SJCRH30 (cell line): ENCODE results near the gene SLK. TPM values are rescaled to one million over a fixed set of nuclear protein-coding genes. Genes with fewer than 3 reads are reported as not detected.

Source experiments
- DNase-seq, 2 experiments: peaks; one replicate each; pipeline ENCODE4 v3.0.0-alpha.2; 2015 to 2020
- H3K27ac ChIP-seq: fragments of 250-450 bp; sonication (Bioruptor Pico); 2 replicates; pipeline ENCODE4 v1.5.1; 2020; ENCODE audit warnings: mild to moderate bottlenecking, moderate library complexity
- H3K27me3 ChIP-seq: fragments of 250-450 bp; sonication (Bioruptor Pico); 2 replicates; pipeline ENCODE4 v1.5.1; 2020; ENCODE audit warnings: mild to moderate bottlenecking, moderate library complexity
- H3K36me3 ChIP-seq: fragments of 250-450 bp; sonication (Bioruptor Pico); 2 replicates; pipeline ENCODE4 v1.5.1; 2020; ENCODE audit warnings: mild to moderate bottlenecking, moderate library complexity
- H3K4me1 ChIP-seq: fragments of 250-450 bp; sonication (Bioruptor Pico); 2 replicates; pipeline ENCODE4 v1.5.1; 2020; ENCODE audit warnings: mild to moderate bottlenecking, moderate library complexity
- H3K4me3 ChIP-seq: fragments of 250-450 bp; sonication (Bioruptor Pico); 2 replicates; pipeline ENCODE4 v1.5.1; 2020; ENCODE audit warnings: mild to moderate bottlenecking, moderate library complexity
- H3K9me3 ChIP-seq: fragments of 250-450 bp; sonication (Bioruptor Pico); replicated peaks from 2 replicates; pipeline ENCODE4 v1.5.1; 2020; ENCODE audit warnings: mild to moderate bottlenecking, moderate library complexity
- total RNA-seq: library from RNA; depleted of rRNA; stranded (reverse); fragments of >200 nt; shearing (Covaris generic); gene quantifications from 2 replicates; pipeline ENCODE4 v1.2.3, GENCODE V29; 2014

Gene SLK
- total RNA-seq, 1 experiment from 2014 or later, result 37.3 TPM

DNA sequence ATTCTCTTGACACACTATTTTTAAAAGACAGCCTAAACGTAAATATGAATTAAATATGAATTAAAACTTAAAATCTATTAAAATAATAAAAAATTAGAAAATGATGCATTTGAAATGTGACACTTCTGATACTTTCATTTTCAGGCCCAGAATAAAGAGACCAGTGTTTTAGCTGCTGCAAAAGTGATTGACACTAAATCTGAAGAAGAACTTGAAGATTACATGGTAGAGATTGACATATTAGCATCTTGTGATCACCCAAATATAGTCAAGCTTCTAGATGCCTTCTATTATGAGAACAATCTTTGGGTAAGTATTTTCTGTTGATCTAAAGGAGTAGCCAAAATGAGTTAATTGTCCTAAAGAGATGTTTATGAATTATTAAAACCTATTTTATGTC, 23.6 kb downstream of the SLK start:
- no peak for DNase-seq
- no peak overlapping the region for H3K4me3 ChIP-seq
- no peak overlapping the region for H3K27ac ChIP-seq
- H3K4me1 ChIP-seq, result no peaks in the 10 kb centered on the region
- H3K27me3 ChIP-seq, result no peaks in the 10 kb centered on the region
- H3K9me3 ChIP-seq, result no peaks in the 10 kb centered on the region
- H3K36me3 ChIP-seq, result no peaks in the 10 kb centered on the region

- no peaks in the 10 kb centered on the region for H3K36me3 ChIP-seq
- H3K4me1 ChIP-seq, result no peaks in the 10 kb centered on the region
- H3K27ac ChIP-seq, result no peak overlapping the region
- no peaks in the 10 kb centered on the region for H3K27me3 ChIP-seq
- H3K9me3 ChIP-seq, result no peaks in the 10 kb centered on the region
- no peak for DNase-seq
- no peak overlapping the region for H3K4me3 ChIP-seq
Measured at GRCh38 chr10:103991393-103992128, 24.6 kb downstream of the SLK start.

DNA sequence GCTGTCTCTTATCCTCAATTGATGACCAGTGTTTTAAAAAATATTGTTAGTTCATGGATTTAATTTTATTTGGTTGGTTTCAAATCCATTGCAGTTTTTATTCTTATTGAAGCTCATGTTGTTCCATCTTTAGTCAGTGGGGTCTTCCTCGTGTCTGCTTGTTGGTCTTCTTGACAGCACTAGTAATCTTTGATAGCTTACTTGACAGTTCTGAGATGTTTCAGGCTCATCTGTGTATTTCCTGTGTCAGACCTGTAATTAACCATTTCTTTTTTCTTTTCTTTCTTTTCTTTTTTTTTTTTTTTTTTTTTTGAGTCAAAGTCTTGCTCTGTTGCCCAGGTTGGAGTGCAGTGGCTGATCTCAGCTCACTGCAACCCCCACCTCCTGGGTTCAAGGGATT, 28.2 kb downstream of the SLK start:
- Histone ChIP-seq H3K36me3 (peaks cover 18% of the 10 kb centered on the region), H3K9me3 (no peaks in the 10 kb centered on the region; the same call in 1 of the 2 replicates), H3K27ac (no peak overlapping the region), H3K4me1 (no peaks in the 10 kb centered on the region), H3K4me3 (no peak overlapping the region), H3K27me3 (no peaks in the 10 kb centered on the region)
- no peak for DNase-seq

DNA sequence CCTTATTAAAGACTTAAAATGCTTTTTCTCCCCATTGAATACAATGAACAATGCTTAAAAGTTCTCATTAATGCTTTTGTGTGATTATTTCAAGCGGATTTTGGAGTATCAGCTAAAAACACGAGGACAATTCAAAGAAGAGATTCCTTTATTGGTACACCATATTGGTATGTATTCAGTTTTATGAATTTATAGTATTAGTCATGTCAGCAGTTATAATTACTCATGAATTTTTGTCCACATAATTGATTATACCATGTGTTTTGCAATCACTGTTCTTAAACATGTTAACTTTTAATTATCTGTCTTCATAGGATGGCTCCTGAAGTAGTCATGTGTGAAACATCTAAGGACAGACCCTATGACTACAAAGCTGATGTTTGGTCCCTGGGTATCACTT, 31.9 kb downstream of the SLK start:
- no peak overlapping the region for H3K27ac ChIP-seq
- DNase-seq, result no peak

GRCh38 chr10:104002911-104003310, 36.0 kb downstream of the SLK start:
- no peak for DNase-seq
- H3K27me3 ChIP-seq, result no peaks in the 10 kb centered on the region
- no peaks in the 10 kb centered on the region for H3K4me1 ChIP-seq
- no peak overlapping the region for H3K4me3 ChIP-seq
- H3K9me3 ChIP-seq, result no peaks in the 10 kb centered on the region
- H3K36me3 ChIP-seq, result peaks cover 33% of the 10 kb centered on the region
- H3K27ac ChIP-seq, result no peak overlapping the region

More for the DNA sequence above, 31.9 kb downstream of the SLK start:
- no peaks in the 10 kb centered on the region for H3K4me1 ChIP-seq
- no peaks in the 10 kb centered on the region; the same call in 1 of the 2 replicates for H3K9me3 ChIP-seq
- H3K4me3 ChIP-seq, result no peak overlapping the region
- peaks cover 32% of the 10 kb centered on the region for H3K36me3 ChIP-seq
- no peaks in the 10 kb centered on the region for H3K27me3 ChIP-seq

GRCh38 chr10:104005172-104005863, 38.4 kb downstream of the SLK start:
- Histone ChIP-seq H3K4me1 (no peaks in the 10 kb centered on the region), H3K9me3 (no peaks in the 10 kb centered on the region), H3K4me3 (no peak overlapping the region), H3K27me3 (no peaks in the 10 kb centered on the region), H3K36me3 (peaks cover 25% of the 10 kb centered on the region), H3K27ac (no peak overlapping the region)
- no peak for DNase-seq

DNA sequence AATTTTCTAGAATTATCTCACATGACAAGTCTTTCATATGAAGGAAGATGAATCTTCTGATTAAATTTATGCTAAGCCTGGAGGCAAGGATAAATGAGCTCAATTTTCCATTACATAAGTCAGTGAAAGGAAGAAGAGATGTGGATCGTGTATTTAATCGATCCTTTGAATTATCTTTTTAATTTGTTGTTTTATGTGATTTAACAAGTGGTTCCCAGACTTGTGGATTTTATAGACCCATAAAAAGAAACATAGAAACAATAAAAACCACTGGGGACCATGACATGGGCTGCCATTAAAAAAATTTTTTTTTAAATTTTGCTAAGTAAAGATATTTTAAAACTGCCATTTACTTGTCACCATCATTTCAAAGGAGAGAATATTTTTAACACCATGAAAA, 45.0 kb downstream of the SLK start:
- no peak for DNase-seq
- Histone ChIP-seq H3K27me3 (no peaks in the 10 kb centered on the region), H3K9me3 (no peaks in the 10 kb centered on the region), H3K36me3 (peaks cover 16% of the 10 kb centered on the region), H3K4me3 (no peak overlapping the region), H3K27ac (no peak overlapping the region), H3K4me1 (no peaks in the 10 kb centered on the region)

GRCh38 chr10:104013489-104013888, 46.5 kb downstream of the SLK start:
- no peak overlapping the region for H3K4me3 ChIP-seq
- H3K36me3 ChIP-seq, result peaks cover 16% of the 10 kb centered on the region
- DNase-seq, result no peak
- no peaks in the 10 kb centered on the region for H3K27me3 ChIP-seq
- no peaks in the 10 kb centered on the region for H3K9me3 ChIP-seq
- H3K4me1 ChIP-seq, result no peaks in the 10 kb centered on the region
- H3K27ac ChIP-seq, result no peak overlapping the region

- no peak for DNase-seq
- Histone ChIP-seq H3K27me3 (no peaks in the 10 kb centered on the region), H3K9me3 (no peaks in the 10 kb centered on the region), H3K27ac (no peak overlapping the region), H3K4me1 (no peaks in the 10 kb centered on the region), H3K4me3 (no peak overlapping the region), H3K36me3 (peaks cover 16% of the 10 kb centered on the region)
Measured at GRCh38 chr10:104014176-104014575, 47.2 kb downstream of the SLK start.

- no peak for DNase-seq
- Histone ChIP-seq H3K27me3 (no peaks in the 10 kb centered on the region), H3K9me3 (no peaks in the 10 kb centered on the region), H3K4me3 (no peak overlapping the region), H3K27ac (no peak overlapping the region), H3K36me3 (peaks cover 6% of the 10 kb centered on the region; the same call in 1 of the 2 replicates), H3K4me1 (no peaks in the 10 kb centered on the region)
Measured at GRCh38 chr10:104016661-104017060, 49.7 kb downstream of the SLK start.

GRCh38 chr10:104018471-104018870, 51.5 kb downstream of the SLK start:
- H3K36me3 ChIP-seq, result peaks cover 9% of the 10 kb centered on the region
- H3K27ac ChIP-seq, result no peak overlapping the region
- DNase-seq, result no peak
- H3K4me3 ChIP-seq, result no peak overlapping the region
- H3K9me3 ChIP-seq, result no peaks in the 10 kb centered on the region
- H3K27me3 ChIP-seq, result no peaks in the 10 kb centered on the region
- H3K4me1 ChIP-seq, result no peaks in the 10 kb centered on the region

GRCh38 chr10:104020020-104020419, 53.1 kb downstream of the SLK start:
- H3K36me3 ChIP-seq, result peaks cover 9% of the 10 kb centered on the region
- DNase-seq, result no peak
- H3K9me3 ChIP-seq, result no peaks in the 10 kb centered on the region
- no peak overlapping the region for H3K4me3 ChIP-seq
- no peaks in the 10 kb centered on the region for H3K4me1 ChIP-seq
- H3K27ac ChIP-seq, result no peak overlapping the region
- no peaks in the 10 kb centered on the region for H3K27me3 ChIP-seq

- no peaks in the 10 kb centered on the region for H3K4me1 ChIP-seq
- H3K4me3 ChIP-seq, result no peak overlapping the region
- peaks cover 18% of the 10 kb centered on the region for H3K36me3 ChIP-seq
- no peak for DNase-seq
- H3K9me3 ChIP-seq, result no peaks in the 10 kb centered on the region
- H3K27me3 ChIP-seq, result no peaks in the 10 kb centered on the region
- no peak overlapping the region for H3K27ac ChIP-seq
Measured at GRCh38 chr10:104021246-104021645, 54.3 kb downstream of the SLK start.

DNA sequence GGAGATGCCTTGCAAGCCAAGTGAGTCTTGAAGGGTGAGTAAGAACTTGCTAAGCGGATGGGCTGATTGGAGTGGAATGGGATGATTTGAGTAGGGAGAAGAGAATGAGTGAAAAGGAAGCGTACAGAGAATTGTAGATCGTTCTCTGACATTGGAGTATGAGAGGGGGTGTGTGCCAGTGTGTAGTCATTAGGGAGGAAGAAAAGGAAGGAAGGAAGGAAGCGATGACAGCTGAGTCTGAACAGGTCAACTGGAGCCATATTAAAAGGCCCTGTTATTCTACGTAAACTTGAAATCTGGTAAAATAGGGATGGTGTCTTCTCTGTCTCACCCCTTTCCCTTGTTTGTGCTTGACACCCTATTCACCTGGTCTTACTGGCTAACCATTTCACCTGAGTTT, 55.1 kb downstream of the SLK start:
- H3K9me3 ChIP-seq, result no peaks in the 10 kb centered on the region
- DNase-seq, result no peak
- H3K36me3 ChIP-seq, result peaks cover 19% of the 10 kb centered on the region
- no peak overlapping the region for H3K27ac ChIP-seq
- H3K27me3 ChIP-seq, result no peaks in the 10 kb centered on the region
- no peak overlapping the region for H3K4me3 ChIP-seq
- no peaks in the 10 kb centered on the region for H3K4me1 ChIP-seq

GRCh38 chr10:104025524-104025923, 58.6 kb downstream of the SLK start:
- Histone ChIP-seq H3K9me3 (no peaks in the 10 kb centered on the region), H3K27me3 (no peaks in the 10 kb centered on the region), H3K27ac (no peak overlapping the region), H3K4me1 (no peaks in the 10 kb centered on the region), H3K4me3 (no peak overlapping the region), H3K36me3 (peaks cover 19% of the 10 kb centered on the region)
- DNase-seq, result no peak

- DNase-seq, result no peak
- H3K4me3 ChIP-seq, result no peak overlapping the region
- H3K36me3 ChIP-seq, result peaks cover 15% of the 10 kb centered on the region
- H3K4me1 ChIP-seq, result no peaks in the 10 kb centered on the region
- no peaks in the 10 kb centered on the region for H3K9me3 ChIP-seq
- no peak overlapping the region for H3K27ac ChIP-seq
- no peaks in the 10 kb centered on the region for H3K27me3 ChIP-seq
Measured at GRCh38 chr10:104026762-104027161, 59.8 kb downstream of the SLK start.
